GM12891 (cell line): ENCODE data around the gene CETN1.

Experiments
- POLR2A ChIP-seq: IDR thresholded peaks from 2 replicates; pipeline ENCODE4 v1.6.1; 2011; ENCODE audit warnings: low read depth, low read length, control low read depth
- TAF1 ChIP-seq: IDR thresholded peaks from 2 replicates; pipeline ENCODE4 v1.6.1; 2011; ENCODE audit warnings: low read depth, low read length, control low read depth

DNA sequence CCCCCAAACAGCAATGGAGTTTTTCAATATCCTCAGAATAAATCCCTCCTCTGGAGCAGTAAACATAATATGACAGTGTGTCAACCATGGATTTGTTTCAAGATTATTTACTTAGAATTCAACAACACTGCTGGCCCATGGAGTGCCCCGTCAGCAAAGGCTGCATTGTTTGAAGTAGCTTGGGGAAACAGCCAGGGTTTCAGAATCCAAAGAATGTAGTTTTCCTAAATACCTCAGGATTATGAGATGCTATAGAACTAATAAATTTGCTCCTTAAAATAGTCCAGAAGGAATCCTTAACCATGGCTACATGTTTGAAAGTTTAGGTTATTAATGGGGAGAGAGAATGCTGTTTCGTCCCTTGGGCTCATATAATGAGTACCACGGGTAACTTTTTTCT lies 13.1 kb upstream of the CETN1 start:
- TF ChIP-seq POLR2A (no peak), TAF1 (no peak)
